Natural killer cell (primary cell): ENCODE data around the gene KRT222. TPM values are rescaled to one million over a fixed set of nuclear protein-coding genes. Genes with fewer than 3 reads are reported as not detected.

Experiments
- ATAC-seq, 3 donors: fragments of 150-1000 bp in 2 of 3; fragments of 200-7000 bp in 1 of 3; cut with Tn5 transposase; 1 replicate in 1 of 3; 2 replicates in 2 of 3; pipeline ENCODE4 v1.10.0; 2021; ENCODE audit warnings: mild to moderate bottlenecking in 2 of 3, moderate library complexity in 2 of 3
- DNase-seq, 2 donors: peaks; one replicate each; pipeline versions ENCODE4 v3.0.0 to v3.0.0-alpha.2; 2013 to 2021; ENCODE audit warnings: mixed read lengths in 1 of 2
- H3K27ac ChIP-seq: one replicate; pipeline ENCODE4 v1.5.1; 2013; ENCODE audit warnings: mild to moderate bottlenecking, low read length
- H3K27me3 ChIP-seq: one replicate; pipeline ENCODE4 v1.6.1; 2013; ENCODE audit warnings: low read length; ENCODE audit not compliant: control insufficient read depth, insufficient read depth
- H3K36me3 ChIP-seq: one replicate; pipeline ENCODE4 v1.6.1; 2013; ENCODE audit warnings: low read length; ENCODE audit not compliant: control insufficient read depth, insufficient read depth
- H3K4me1 ChIP-seq: one replicate; pipeline ENCODE4 v1.6.1; 2013; ENCODE audit warnings: low read length; ENCODE audit not compliant: control insufficient read depth, insufficient read depth
- H3K4me3 ChIP-seq: one replicate; pipeline ENCODE4 v1.5.1; 2013; ENCODE audit warnings: low read length
- H3K9me3 ChIP-seq: one replicate; pipeline ENCODE4 v1.6.1; 2013; ENCODE audit warnings: low read length; ENCODE audit not compliant: control insufficient read depth, insufficient read depth
- H3K27ac Mint-ChIP-seq, 2 donors: one replicate each; pipeline ENCODE4 v1.8.0; 2022; ENCODE audit warnings: mild to moderate bottlenecking in 2 of 2, mixed read lengths in 2 of 2, moderate library complexity in 1 of 2
- H3K27me3 Mint-ChIP-seq, 2 donors: one replicate each; pipeline ENCODE4 v1.8.0; 2022; ENCODE audit warnings: low read depth in 2 of 2, mixed read lengths in 2 of 2
- H3K36me3 Mint-ChIP-seq: one replicate; pipeline ENCODE4 v1.8.0; 2022; ENCODE audit warnings: mixed read lengths
- H3K4me1 Mint-ChIP-seq, 2 donors: one replicate each; pipeline ENCODE4 v1.8.0; 2022; ENCODE audit warnings: mixed read lengths in 2 of 2
- H3K4me3 Mint-ChIP-seq: one replicate; pipeline ENCODE4 v1.8.0; 2022; ENCODE audit warnings: mild to moderate bottlenecking, moderate library complexity, mixed read lengths
- H3K9me3 Mint-ChIP-seq, 2 donors: one replicate each; pipeline ENCODE4 v1.8.0; 2022; ENCODE audit warnings: mixed read lengths in 2 of 2
- CTCF ChIP-seq: fragments of 200-600 bp; IDR thresholded peaks from one replicate; pipeline ENCODE4 v1.8.0; 2022; ENCODE audit warnings: antibody characterized with exemption
- WGBS: methylation state at CpG from one replicate; pipeline ENCODE4 v1.1.7; 2013; ENCODE audit warnings: missing lambda C conversion rate; ENCODE audit not compliant: insufficient coverage; 5-methylcytosine and 5-hydroxymethylcytosine counted together
- intact Hi-C: fragments of 100-400 bp; cut with micrococcal nuclease; formaldehyde crosslinking; loops from one replicate; pipeline ENCODE4 v1.14.2; 2022
- total RNA-seq, 4 donors: library from RNA; stranded (reverse); fragments of 120-200 nt in 1 of 4; gene quantifications; one replicate each; pipeline versions ENCODE4 v1.2.3 to v1.2.4, GENCODE V29; 2013 to 2022

KRT222 gene
- total RNA-seq, 3 donors from 2014 or later (not counting 1 experiment from before 2014, with no cell fraction given), result not detected

GRCh38 chr17:40697297-40697696 is 32.3 kb upstream of the KRT222 start:
- Histone ChIP-seq H3K36me3 (no peaks in the 10 kb centered on the region), H3K4me1 (no peaks in the 10 kb centered on the region), H3K9me3 (no peaks in the 10 kb centered on the region), H3K27ac (no peak overlapping the region), H3K27me3 (no peaks in the 10 kb centered on the region), H3K4me3 (no peak overlapping the region)
- Mint-ChIP-seq H3K27ac (no peak overlapping the region), H3K4me1 (no peaks in the 10 kb centered on the region), H3K4me3 (no peak overlapping the region), H3K36me3 (no peaks in the 10 kb centered on the region), H3K27me3 (peaks cover 27 to 65% of the 10 kb centered on the region in 2 donors), H3K9me3 (no peaks in the 10 kb centered on the region)
- no peak for DNase-seq
- WGBS, result 78% methylated on average over 7 of the region's 7 CpGs
- intact Hi-C loops, result no loop called here
- TF ChIP-seq CTCF, result no peak
- ATAC-seq, result no peak

- Histone ChIP-seq H3K36me3 (no peaks in the 10 kb centered on the region), H3K4me1 (no peaks in the 10 kb centered on the region), H3K9me3 (no peaks in the 10 kb centered on the region), H3K27ac (no peak overlapping the region), H3K27me3 (no peaks in the 10 kb centered on the region), H3K4me3 (no peak overlapping the region)
- intact Hi-C loops, result no loop called here
- no peaks in the 10 kb centered on the region for H3K36me3 Mint-ChIP-seq
- WGBS, result 14% methylated on average over 2 of the region's 3 CpGs
- peaks cover 31 to 71% of the 10 kb centered on the region in 2 donors for H3K27me3 Mint-ChIP-seq
- H3K4me1 Mint-ChIP-seq, result no peaks in the 10 kb centered on the region
- ATAC-seq, result no peak
- H3K27ac Mint-ChIP-seq, result no peak overlapping the region
- no peak for TF ChIP-seq CTCF
- no peak overlapping the region for H3K4me3 Mint-ChIP-seq
- no peak for DNase-seq
- H3K9me3 Mint-ChIP-seq, result no peaks in the 10 kb centered on the region
Observed at GRCh38 chr17:40696651-40697072, 31.7 kb upstream of the KRT222 start.

- ATAC-seq (no peak), DNase-seq (no peak)
- Histone ChIP-seq H3K4me1 (no peaks in the 10 kb centered on the region), H3K27me3 (no peaks in the 10 kb centered on the region), H3K27ac (no peak overlapping the region), H3K4me3 (no peak overlapping the region), H3K36me3 (no peaks in the 10 kb centered on the region), H3K9me3 (no peaks in the 10 kb centered on the region)
- H3K27me3 Mint-ChIP-seq, result peaks cover 31 to 75% of the 10 kb centered on the region in 2 donors
- 88% methylated on average over 6 of the region's 6 CpGs for WGBS
- intact Hi-C loops, result no loop called here
- no peak overlapping the region for H3K27ac Mint-ChIP-seq
- H3K4me3 Mint-ChIP-seq, result no peak overlapping the region
- H3K4me1 Mint-ChIP-seq, result no peaks in the 10 kb centered on the region
- no peaks in the 10 kb centered on the region for H3K9me3 Mint-ChIP-seq
- H3K36me3 Mint-ChIP-seq, result no peaks in the 10 kb centered on the region
- TF ChIP-seq CTCF, result no peak
Observed at GRCh38 chr17:40695874-40696472, 31.0 kb upstream of the KRT222 start.

- no peak overlapping the region for H3K4me3 Mint-ChIP-seq
- no peaks in the 10 kb centered on the region for H3K36me3 Mint-ChIP-seq
- H3K27me3 Mint-ChIP-seq, result peaks cover 31 to 67% of the 10 kb centered on the region in 2 donors
Observed at GRCh38 chr17:40694584-40694983, 29.6 kb upstream of the KRT222 start.

More at GRCh38 chr17:40694584-40694983, 29.6 kb upstream of the KRT222 start:
- H3K27ac ChIP-seq, result no peak overlapping the region
- 87% methylated on average over 9 of the region's 9 CpGs for WGBS
- H3K27me3 ChIP-seq, result no peaks in the 10 kb centered on the region
- intact Hi-C loops, result no loop called here
- Mint-ChIP-seq H3K27ac (no peak overlapping the region), H3K9me3 (no peaks in the 10 kb centered on the region), H3K4me1 (no peaks in the 10 kb centered on the region)
- ATAC-seq (no peak), DNase-seq (no peak)
- H3K4me3 ChIP-seq, result no peak overlapping the region
- no peaks in the 10 kb centered on the region for H3K36me3 ChIP-seq
- H3K4me1 ChIP-seq, result no peaks in the 10 kb centered on the region
- no peaks in the 10 kb centered on the region for H3K9me3 ChIP-seq
- TF ChIP-seq CTCF, result no peak
